Measurements from ENCODE around the gene EPB41L4A. TPM values are rescaled to one million over a fixed set of nuclear protein-coding genes. Genes with fewer than 3 reads are reported as not detected.

EPB41L4A gene
- total and polyA plus RNA-seq, 9 donors: 2.7 to 12.3 (median 7.9) TPM

DNA sequence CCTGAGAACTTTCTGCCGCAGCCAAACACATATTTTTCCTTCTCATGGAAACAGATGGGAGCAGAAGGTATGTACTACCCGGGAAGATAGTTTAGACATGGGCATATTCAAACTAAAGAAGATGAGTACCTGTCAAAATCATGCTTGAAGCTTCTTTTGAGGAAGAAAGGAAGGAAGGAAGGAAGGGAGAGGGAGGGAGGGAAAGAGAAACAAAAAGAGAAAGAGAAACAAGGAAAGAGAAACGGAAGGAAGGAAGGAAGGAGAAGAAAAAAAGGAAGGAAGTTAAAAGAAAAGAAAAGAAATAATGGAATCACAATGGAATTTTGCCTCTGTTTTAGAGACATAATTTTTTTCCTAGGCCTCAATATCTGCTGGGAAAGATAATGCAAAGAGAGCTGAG, 34.6 kb downstream of the EPB41L4A start:
- Histone ChIP-seq H3K4me1 (ENCODE audit: insufficient read depth) (peaks cover 1% of the 10 kb centered on the region), H3K27ac (no peak overlapping the region), H3K36me3 (no peaks in the 10 kb centered on the region), H3K4me3 (no peak overlapping the region), H3K27me3 (no peaks in the 10 kb centered on the region), H3K9me3 (no peaks in the 10 kb centered on the region)
- intact Hi-C loops (cut with DNase I): no loop called here
- no peak for TF ChIP-seq POLR2A (IDR thresholded peaks at IDR 0.05)
- TF ChIP-seq, protein P1, sequence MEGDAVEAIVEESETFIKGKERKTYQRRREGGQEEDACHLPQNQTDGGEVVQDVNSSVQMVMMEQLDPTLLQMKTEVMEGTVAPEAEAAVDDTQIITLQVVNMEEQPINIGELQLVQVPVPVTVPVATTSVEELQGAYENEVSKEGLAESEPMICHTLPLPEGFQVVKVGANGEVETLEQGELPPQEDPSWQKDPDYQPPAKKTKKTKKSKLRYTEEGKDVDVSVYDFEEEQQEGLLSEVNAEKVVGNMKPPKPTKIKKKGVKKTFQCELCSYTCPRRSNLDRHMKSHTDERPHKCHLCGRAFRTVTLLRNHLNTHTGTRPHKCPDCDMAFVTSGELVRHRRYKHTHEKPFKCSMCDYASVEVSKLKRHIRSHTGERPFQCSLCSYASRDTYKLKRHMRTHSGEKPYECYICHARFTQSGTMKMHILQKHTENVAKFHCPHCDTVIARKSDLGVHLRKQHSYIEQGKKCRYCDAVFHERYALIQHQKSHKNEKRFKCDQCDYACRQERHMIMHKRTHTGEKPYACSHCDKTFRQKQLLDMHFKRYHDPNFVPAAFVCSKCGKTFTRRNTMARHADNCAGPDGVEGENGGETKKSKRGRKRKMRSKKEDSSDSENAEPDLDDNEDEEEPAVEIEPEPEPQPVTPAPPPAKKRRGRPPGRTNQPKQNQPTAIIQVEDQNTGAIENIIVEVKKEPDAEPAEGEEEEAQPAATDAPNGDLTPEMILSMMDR (IDR thresholded peaks at IDR 0.05): no peak
- no peak for DNase-seq
- 89 to 95% (median 92%) methylated on average over 3 of the region's 3 CpGs for WGBS, 3 donors

DNA sequence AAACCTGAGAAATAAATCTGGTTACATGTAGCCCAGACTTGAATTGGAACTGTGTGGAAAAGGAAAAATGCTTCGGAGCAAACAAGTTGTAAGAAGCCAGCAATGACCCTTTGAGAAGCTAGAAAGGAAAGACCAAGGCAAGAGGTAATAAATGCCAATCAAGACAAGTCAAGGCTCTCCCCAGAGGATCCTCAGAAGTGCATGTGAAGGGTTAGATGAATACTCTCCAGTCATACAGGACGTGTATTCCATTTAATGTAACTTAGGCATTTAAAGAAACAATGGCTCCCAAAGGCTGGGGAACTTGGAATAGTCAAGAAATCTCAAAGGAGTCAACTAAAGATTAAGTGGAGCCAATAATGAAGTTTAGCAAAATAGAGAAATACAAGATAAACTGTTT, 36.2 kb downstream of the EPB41L4A start:
- Histone ChIP-seq H3K36me3 (no peaks in the 10 kb centered on the region), H3K9me3 (no peaks in the 10 kb centered on the region), H3K4me3 (no peak overlapping the region), H3K27me3 (no peaks in the 10 kb centered on the region), H3K27ac (no peak overlapping the region), H3K4me1 (ENCODE audit: insufficient read depth) (peaks cover 1% of the 10 kb centered on the region)
- intact Hi-C loops (cut with DNase I): no loop called here
- 89% methylated on average over 2 of the region's 2 CpGs for WGBS, 3 donors
- DNase-seq: no peak
- TF ChIP-seq, protein P1 (IDR thresholded peaks at IDR 0.05): no peak
- no peak for TF ChIP-seq EP300 (IDR thresholded peaks at IDR 0.05)
- no peak for TF ChIP-seq POLR2A (IDR thresholded peaks at IDR 0.05)

DNA sequence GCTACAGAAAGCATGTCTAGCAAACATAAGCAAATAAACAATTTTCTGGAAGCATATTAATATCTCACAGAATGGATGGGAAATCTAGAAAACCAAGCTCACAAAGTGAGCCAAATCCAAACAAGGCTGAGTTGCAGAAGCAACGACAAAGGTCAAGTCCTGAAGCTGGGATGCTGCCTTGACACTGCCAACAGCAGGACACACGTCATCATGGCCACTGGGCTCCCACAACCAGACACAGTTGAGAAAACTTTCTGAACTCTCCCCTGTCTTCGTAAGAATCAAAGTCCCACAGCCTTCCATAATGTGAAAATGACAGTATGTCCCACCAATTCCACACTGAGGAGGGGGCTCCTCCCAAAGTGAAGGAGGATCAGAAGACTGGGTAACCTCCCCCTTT, 37.6 kb downstream of the EPB41L4A start:
- TF ChIP-seq POLR2A (IDR thresholded peaks at IDR 0.05) (no peak), EP300 (IDR thresholded peaks at IDR 0.05) (no peak)
- TF ChIP-seq, protein P1 (IDR thresholded peaks at IDR 0.05): no peak
- Histone ChIP-seq H3K4me1 (ENCODE audit: insufficient read depth) (peaks cover 1% of the 10 kb centered on the region), H3K36me3 (no peaks in the 10 kb centered on the region), H3K9me3 (no peaks in the 10 kb centered on the region), H3K4me3 (no peak overlapping the region), H3K27ac (no peak overlapping the region), H3K27me3 (no peaks in the 10 kb centered on the region)
- DNase-seq: no peak
- 75 to 92% (median 78%) methylated on average over 3 of the region's 3 CpGs for WGBS, 3 donors
- intact Hi-C loops (cut with DNase I): no loop called here

DNA sequence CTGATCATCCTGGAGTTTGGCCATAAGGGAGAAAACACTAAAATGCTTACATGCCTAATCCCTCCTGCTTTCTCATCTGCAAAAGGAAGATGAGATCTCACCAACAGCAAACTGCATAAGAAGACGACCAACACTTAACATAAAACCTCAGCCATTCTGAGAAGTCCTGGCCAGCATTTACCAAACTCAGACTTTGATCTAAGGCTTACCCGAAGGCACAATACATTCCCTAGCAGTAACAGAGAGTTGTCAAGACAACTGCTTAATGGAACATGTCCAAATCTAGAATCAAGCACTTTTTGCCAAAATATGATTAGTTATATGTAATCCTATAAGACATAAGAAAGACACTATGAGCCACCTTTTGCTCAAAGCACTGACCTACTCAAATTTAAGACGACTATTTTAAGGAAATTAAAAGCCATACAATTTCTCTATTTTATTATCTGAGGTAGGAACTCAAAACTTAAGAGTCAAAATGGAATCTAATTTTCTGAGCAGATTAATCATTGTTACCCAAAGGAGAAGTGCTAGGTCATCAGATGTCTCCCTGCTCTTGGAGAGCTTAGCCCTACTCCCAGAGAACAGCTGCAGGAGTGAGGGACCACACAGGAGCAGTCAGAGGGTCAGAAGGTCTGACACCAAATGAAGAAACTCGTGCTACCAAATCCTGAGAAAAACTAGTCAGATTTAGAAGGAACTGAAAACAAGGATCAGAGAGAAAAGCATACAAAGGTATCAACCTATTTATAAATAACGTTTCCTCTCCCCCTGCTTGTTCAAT, 39.3 kb downstream of the EPB41L4A start:
- Histone ChIP-seq H3K27me3 (no peaks in the 10 kb centered on the region), H3K9me3 (no peaks in the 10 kb centered on the region), H3K4me3 (no peak overlapping the region), H3K4me1 (ENCODE audit: insufficient read depth) (peaks cover 1% of the 10 kb centered on the region), H3K27ac (no peak overlapping the region), H3K36me3 (no peaks in the 10 kb centered on the region)
- DNase-seq: no peak
- 53 to 61% (median 55%) methylated on average over 5 of the region's 5 CpGs for WGBS, 3 donors
- TF ChIP-seq POLR2A (IDR thresholded peaks at IDR 0.05) (no peak), EP300 (IDR thresholded peaks at IDR 0.05) (no peak)
- TF ChIP-seq, protein P1 (IDR thresholded peaks at IDR 0.05): no peak
- intact Hi-C loops (cut with DNase I): no loop called here

Data from ovary (tissue), 9 donors.